Hematopoietic multipotent progenitor cell treated with erythropoietin and hydrocortisone succinate and interleukin-3 and kit ligand, for 17 days (in vitro differentiated cells): ENCODE results near the gene LHFPL3.
"Not testable (repeated sequence)": the region's sequence is repeated elsewhere in the genome, so short reads cannot be mapped to it uniquely, and the experiment has no call there.

ENCODE experiments used
- DNase-seq: peaks from one replicate; pipeline ENCODE4 v3.0.0-alpha.2; 2015; ENCODE audit warnings: low spot score

Gene LHFPL3

DNA sequence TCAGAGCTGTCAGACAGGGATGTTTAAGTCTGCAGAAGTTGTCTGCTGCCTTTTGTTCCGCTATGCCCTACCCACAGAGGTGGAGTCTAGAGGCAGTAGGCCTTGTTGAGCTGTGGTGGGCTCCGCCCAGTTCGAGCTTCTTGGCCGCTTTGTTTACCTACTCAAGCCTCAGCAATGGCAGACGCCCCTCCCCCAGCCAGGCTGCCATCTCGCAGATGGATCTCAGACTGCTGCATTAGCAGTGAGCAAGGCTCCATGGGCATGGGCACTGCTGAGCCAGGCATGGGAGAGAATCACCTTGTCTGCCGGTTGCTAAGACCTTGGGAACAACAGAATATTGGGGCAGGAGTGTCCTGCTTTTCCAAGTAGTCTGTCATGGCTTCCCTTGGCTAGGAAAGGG is 267.2 kb downstream of the LHFPL3 start:
- not testable (repeated sequence) for DNase-seq

GRCh38 chr7:104603957-104604356 is 275.6 kb downstream of the LHFPL3 start:
- DNase-seq, result no peak

GRCh38 chr7:104604706-104605105 is 276.3 kb downstream of the LHFPL3 start:
- DNase-seq, result no peak

DNA sequence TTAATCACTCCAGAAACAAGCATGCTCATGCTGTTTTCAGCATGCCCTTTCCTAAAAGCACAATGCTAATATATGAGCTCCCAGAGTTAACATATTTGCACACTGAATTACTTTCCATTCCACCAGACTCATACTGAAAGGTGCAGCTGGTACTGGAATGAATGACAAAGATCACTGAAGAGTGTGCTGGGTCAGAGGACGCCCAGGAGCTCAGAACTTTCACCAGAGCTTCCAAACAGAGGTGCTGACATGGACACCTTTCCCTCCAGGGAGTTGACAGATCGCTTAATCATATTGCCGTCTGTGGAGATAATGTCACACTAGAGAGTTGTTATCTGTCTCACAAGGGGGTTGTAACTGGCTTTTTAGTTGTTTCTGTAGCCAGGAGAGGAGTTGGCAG is 292.9 kb downstream of the LHFPL3 start:
- DNase-seq, result no peak

GRCh38 chr7:104625956-104626355 is 297.6 kb downstream of the LHFPL3 start:
- no peak for DNase-seq

DNA sequence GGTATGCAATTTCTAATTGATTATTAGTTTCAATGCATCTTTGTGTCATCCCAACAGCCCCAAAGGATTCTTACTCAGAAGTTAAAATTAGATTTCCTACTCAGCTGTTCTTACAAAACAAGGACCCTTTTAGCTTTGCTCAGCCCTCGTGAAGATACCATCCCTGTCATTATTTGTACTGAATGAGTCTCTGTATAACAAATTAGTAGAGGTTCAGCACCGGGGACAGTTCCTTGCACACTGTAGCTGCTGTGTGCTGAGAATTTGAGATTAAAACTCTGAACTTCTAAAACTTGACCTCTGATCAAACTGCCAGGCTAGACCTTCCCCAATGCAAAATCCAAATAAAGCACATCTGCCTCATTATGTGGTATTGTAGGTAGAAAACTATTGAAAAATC is 299.1 kb downstream of the LHFPL3 start:
- DNase-seq, result no peak

DNA sequence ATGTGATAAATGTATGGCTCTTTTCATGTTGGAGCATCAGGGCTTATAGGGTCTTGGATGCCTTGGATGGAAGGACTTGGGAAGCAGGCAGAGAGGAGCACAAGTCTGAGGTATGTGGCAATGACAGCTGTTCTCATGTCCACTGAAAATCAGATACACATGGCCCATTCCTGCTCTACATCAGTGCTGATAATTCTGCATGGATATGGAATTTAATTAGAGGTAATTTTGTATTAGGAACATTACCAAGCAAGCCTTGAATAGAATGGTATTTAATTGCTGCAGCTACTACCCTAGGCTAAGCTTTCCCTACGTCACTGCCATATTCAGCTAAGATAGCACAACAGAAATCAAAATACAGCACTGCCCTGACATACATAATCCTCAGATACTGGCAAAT is 299.6 kb downstream of the LHFPL3 start:
- DNase-seq, result no peak

GRCh38 chr7:104629408-104629807 is 301.0 kb downstream of the LHFPL3 start:
- no peak for DNase-seq

- no peak for DNase-seq
Measured at GRCh38 chr7:104640506-104640905, 312.1 kb downstream of the LHFPL3 start.

DNA sequence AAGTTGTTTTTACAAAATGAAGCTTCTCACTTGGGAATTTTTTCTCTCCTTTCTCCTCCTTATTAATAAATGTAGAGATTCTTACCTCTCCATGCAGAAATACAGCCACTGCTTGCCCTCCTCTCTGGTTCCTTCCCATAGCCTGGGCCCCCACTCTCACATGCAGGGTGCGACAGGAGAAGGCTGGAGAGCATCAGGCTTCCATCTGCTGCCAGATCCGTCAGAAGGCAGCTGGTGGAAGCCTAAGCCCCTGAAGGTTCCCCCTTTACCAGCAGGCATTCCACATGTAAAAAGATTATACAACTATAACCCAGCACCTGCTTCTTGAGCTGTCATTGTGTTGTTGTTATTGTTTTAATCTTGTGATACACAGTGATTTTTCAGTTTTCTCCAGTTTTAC is 314.2 kb downstream of the LHFPL3 start:
- DNase-seq, result no peak

DNA sequence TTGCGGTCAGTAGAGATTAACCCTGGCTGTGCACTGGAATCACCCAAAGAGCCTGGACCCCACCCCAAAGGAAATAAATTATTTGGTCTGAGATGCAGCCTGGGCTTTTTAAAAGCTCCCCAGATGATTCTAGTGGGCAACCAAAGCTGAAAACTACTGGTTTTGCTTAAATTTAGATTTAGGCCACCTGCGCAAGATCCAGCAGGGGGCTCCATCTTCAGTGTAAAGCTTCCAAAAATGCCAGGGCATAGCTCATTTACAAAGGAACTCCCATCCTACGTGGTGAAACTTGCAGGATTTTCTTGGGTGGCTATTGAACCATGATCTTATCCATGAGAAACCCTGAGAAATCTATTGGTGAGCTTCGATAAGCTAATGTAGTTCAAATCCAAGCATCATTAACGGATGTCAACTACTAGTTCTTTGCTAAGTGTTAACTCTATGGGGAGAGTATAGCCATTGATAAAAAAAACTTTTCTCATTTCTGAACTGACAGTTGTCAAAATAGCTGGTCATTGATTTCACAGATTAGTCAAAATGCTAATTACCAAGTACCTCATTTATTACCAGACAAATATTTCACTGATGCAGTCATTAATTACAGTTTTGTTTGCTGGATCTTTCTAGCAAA is 315.3 kb downstream of the LHFPL3 start:
- no peak for DNase-seq

DNA sequence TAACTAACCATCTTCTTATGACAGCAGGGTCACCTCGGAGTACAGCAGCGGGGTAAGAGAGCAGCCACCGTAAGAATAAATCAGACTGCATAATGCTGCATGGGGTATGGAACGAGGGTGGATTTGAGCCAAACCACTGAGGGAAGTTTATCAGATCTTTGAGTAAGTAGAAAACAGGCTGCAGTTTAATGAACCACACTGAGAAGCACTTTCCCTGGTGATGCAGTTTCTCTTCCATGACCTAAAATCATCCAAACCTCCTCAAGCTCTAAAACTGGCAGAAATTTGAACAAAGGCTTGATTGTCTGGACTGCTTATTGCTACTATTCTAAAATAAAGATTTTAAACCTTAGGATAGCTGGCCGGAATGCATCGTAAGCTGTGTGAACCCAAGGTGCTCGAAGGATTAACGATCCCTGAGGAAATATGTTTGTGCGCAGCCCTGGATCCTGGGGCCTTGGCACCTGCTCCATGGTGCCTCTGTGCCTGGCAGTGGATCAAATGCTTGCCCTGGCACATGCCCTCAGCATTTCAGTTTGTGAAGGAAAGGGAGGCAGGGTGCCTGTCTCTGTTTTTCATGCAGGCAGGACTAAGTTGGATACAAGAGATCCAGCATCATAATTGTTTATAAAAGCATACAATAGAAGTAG is 322.7 kb downstream of the LHFPL3 start:
- DNase-seq, result no peak

DNA sequence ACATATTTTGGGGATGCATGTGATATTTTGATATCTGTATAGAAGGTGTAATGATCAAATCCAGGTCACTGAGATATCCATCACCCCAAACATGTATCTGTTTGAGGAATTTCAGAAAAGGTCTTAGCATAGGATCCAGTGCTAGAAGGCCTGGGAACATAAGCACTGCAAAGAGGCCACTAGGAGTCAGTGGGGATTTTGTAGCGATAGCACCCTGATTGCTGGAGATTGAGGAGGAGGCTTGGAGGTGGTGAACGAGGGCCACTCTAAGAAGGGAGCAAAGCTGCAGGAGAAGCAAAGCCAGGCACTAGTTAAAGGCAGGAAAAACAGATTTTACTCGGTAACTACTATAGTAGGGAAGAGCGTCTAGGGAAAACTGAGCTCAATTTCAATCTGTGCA is 324.0 kb downstream of the LHFPL3 start:
- no peak for DNase-seq

- DNase-seq, result no peak
Measured at GRCh38 chr7:104652865-104653264, 324.5 kb downstream of the LHFPL3 start.

GRCh38 chr7:104653825-104654401 is 325.5 kb downstream of the LHFPL3 start:
- DNase-seq, result no peak

DNA sequence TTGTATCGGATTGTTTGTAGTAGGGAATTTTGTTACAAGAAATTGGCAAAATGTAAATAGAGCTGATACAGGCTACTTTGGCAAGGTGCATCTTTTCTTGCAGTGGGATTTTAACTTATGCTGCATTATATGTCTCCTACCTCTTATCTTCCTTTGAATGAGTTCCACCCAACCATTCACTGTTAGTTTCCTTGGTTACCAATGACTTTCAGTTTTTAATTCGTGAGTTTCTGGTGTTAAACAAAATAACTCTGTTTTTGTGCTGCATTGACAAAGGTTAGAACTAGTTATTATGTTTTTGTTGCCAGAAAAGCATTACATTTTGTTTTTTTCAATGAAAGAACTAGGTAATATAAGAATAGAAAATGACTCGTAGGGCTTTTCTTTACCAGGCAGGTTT is 327.2 kb downstream of the LHFPL3 start:
- no peak for DNase-seq

DNA sequence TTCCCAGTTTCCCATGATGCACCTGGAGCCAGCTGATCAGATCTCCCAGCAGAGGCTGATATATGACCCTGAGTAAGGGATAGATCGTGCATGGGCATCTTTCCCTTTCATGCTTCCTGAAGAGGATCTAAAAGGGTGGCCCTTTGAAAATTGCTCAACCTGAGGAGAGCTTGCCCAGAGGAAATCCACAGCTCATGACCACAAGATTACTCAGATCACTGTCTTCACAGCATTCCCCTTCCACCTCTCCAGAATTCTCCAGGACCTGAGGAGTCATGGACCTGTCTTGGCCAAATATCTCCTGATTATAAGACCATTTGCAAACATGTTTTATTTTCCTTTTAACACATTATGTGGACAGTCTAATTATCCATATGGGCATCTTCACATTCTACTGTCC is 328.1 kb downstream of the LHFPL3 start:
- no peak for DNase-seq

DNA sequence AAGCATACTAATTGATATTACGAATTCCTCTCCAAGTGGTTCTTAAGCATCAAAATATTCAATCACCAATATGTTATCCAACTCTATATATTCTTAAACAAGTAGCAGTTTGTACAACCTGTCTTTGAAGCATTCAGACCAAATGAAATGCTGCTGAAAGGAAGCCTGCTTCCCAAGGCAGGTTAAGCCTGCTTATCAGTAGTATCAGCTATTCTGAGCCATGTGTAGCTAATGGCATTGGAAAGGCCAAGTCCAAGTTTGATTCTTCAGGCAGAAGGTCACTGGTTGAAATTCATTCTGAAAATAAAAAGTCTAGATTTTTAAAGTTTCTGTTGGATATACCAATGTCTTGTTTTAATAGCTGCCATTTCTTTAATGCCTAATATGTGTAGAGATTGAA is 328.7 kb downstream of the LHFPL3 start:
- no peak for DNase-seq

DNA sequence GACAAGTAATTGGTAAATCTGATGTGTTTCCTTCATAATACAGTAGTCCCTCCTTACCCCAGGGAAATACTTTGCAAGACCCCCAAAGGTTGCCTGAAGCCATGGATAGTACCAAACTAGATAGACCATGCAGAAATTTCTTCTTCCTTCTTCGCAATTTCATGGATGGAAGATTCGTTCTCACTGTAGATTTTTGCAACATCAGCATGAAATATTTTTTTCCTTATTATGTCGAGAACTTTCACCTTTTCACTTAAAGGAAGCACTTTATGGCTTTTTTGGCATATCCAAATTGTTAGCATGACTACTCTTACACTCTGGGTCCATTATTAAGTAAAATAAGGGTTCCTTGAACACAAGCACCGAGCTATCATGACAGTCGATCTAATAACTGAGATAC is 333.2 kb downstream of the LHFPL3 start:
- no peak for DNase-seq

- no peak for DNase-seq
Measured at GRCh38 chr7:104664648-104665047, 336.2 kb downstream of the LHFPL3 start.

DNA sequence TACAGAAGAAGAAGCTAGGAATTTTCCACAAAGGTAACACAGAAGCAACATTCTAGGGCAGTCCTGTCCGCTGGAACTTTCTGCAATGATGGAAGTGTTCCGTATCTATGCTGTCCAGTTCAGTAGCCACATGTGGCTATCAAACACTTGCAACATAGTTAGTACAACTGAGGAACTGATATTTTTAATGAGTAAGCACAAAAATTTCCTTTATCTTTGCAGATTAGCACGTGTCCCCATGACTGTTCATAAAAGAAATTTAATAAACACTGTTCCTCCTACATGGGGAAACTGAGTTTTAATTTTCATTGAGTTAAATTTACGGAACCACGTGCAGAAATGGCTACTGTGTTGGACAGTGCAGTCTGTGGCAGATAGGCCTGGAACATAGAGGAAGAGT is 349.2 kb downstream of the LHFPL3 start:
- no peak for DNase-seq

- no peak for DNase-seq
Measured at GRCh38 chr7:104679085-104679484, 350.7 kb downstream of the LHFPL3 start.

GRCh38 chr7:104686286-104686685 is 357.9 kb downstream of the LHFPL3 start:
- no peak for DNase-seq

- no peak for DNase-seq
Measured at GRCh38 chr7:104694710-104695109, 366.3 kb downstream of the LHFPL3 start.
